ENCODE measurements around the gene KHDC1L.

Gene KHDC1L

GRCh38 chr6:73231986-73232391 is 6.7 kb upstream of the KHDC1L start:
- ATAC-seq, result no peak
- TF ChIP-seq ZNF8 (CRISPR knock-in tag; IDR thresholded peaks at IDR 0.05) (no peak), ZNF565 (CRISPR knock-in tag; conservative IDR thresholded peaks at IDR 0.05; ENCODE audit: low read depth) (no peak), TSHZ2 (CRISPR knock-in tag; IDR thresholded peaks at IDR 0.05) (no peak), ZC3H10 (CRISPR knock-in tag; IDR thresholded peaks at IDR 0.05) (no peak), ZFP30 (CRISPR knock-in tag; IDR thresholded peaks at IDR 0.05) (no peak)

- TF ChIP-seq ZNF565 (CRISPR knock-in tag; conservative IDR thresholded peaks at IDR 0.05; ENCODE audit: low read depth) (no peak), PPARA (CRISPR knock-in tag; IDR thresholded peaks at IDR 0.05; ENCODE audit: borderline replicate concordance) (no peak), PATZ1 (CRISPR knock-in tag; IDR thresholded peaks at IDR 0.05; ENCODE audit: borderline replicate concordance) (no peak), ZFP3 (CRISPR knock-in tag; IDR thresholded peaks at IDR 0.05) (no peak), CREB5 (CRISPR knock-in tag; IDR thresholded peaks at IDR 0.05; ENCODE audit: low read depth) (no peak), CSRNP3 (CRISPR knock-in tag; IDR thresholded peaks at IDR 0.05) (no peak), SNAI2 (CRISPR knock-in tag; IDR thresholded peaks at IDR 0.05) (no peak), ESRRG (CRISPR knock-in tag; IDR thresholded peaks at IDR 0.05) (no peak), TSHZ2 (CRISPR knock-in tag; IDR thresholded peaks at IDR 0.05) (no peak), CSDC2 (CRISPR knock-in tag; IDR thresholded peaks at IDR 0.05) (no peak), ZNF70 (CRISPR knock-in tag; IDR thresholded peaks at IDR 0.05) (no peak), POU6F1 (CRISPR knock-in tag; IDR thresholded peaks at IDR 0.05; ENCODE audit: borderline replicate concordance, low read depth) (no peak), TOX (CRISPR knock-in tag; IDR thresholded peaks at IDR 0.05; ENCODE audit: borderline replicate concordance) (no peak), ARNTL (CRISPR knock-in tag; IDR thresholded peaks at IDR 0.05; ENCODE audit: borderline replicate concordance, low read depth) (no peak), ZC3H10 (CRISPR knock-in tag; IDR thresholded peaks at IDR 0.05) (no peak), GLIS3 (CRISPR knock-in tag; IDR thresholded peaks at IDR 0.05) (no peak), TCF4 (CRISPR knock-in tag; IDR thresholded peaks at IDR 0.05; ENCODE audit: borderline replicate concordance) (no peak), ZNF8 (CRISPR knock-in tag; IDR thresholded peaks at IDR 0.05) (no peak)
- no peak for ATAC-seq
Measured at GRCh38 chr6:73227606-73228255, 2.4 kb upstream of the KHDC1L start.

Data from SK-N-SH treated with all-trans-retinoic acid at 6 μM for 48 hours (cell line).